Eye (tissue), 1 donor: ENCODE results near the gene KIAA0319L.
"Not testable (repeated sequence)": the region's sequence is repeated elsewhere in the genome, so short reads cannot be mapped to it uniquely, and the experiment has no call there.

Experiments used
- DNase-seq: peaks from one replicate; pipeline ENCODE4 v3.0.0-alpha.2; 2015

Gene KIAA0319L

DNA sequence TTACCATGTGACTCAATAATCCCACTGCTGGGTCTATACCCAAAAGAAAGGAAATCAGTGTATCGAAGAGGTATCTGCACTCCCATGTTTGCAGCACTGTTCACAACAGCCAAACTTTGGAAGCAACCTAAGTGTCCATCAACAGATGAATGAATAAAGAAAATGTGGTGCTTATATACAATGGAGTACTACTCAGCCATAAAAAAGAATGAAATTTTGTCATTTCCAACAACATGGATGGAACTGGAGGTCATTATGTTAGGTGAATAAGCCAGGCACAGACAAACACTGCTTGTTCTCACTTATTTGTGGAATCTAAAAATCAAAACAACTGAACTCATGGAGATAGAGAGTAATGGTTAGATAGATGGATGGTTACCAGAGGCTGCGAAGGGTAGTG, 79.3 kb downstream of the KIAA0319L start:
- DNase-seq, result no peak

DNA sequence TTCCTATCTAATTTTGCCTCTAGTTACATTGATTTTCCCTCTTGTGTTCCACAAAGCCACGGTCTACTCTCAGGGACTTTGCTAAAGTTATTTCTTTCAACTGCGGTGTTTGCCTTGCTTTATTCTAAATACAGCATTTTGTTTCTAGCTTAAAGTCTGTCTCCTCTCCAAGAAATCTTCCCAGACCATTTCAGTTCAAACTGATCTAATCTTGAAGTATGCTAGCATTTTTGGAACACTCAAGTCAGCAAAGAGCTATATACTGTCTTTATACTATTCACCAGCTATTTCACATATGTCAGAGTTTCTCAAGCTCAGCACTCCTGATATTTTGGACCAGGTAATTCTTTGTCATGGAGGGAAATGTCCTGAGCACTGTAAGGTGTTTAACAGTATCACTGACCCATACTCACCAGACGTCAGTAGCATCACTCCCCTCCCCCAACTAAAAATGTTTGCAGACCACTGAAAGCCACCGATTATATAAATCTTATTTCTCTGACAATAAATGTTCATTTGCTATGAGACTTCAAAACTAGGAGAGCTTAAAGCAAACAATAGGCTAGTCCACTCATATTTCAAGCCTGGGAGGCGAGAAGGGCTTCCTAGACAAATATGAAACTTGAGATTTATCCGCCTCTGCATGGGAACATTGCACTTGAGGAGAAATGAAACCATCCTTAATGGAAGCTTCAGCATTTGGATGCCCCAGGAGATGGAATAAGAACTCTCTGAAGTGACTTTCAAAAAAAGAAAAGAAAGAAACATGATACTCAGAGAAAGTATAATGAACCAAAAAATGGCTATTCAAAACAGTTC, 81.1 kb downstream of the KIAA0319L start:
- DNase-seq, result no peak

GRCh38 chr1:35475356-35475755, 81.8 kb downstream of the KIAA0319L start:
- no peak for DNase-seq

GRCh38 chr1:35473216-35473615, 84.0 kb downstream of the KIAA0319L start:
- DNase-seq, result not testable (repeated sequence)

DNA sequence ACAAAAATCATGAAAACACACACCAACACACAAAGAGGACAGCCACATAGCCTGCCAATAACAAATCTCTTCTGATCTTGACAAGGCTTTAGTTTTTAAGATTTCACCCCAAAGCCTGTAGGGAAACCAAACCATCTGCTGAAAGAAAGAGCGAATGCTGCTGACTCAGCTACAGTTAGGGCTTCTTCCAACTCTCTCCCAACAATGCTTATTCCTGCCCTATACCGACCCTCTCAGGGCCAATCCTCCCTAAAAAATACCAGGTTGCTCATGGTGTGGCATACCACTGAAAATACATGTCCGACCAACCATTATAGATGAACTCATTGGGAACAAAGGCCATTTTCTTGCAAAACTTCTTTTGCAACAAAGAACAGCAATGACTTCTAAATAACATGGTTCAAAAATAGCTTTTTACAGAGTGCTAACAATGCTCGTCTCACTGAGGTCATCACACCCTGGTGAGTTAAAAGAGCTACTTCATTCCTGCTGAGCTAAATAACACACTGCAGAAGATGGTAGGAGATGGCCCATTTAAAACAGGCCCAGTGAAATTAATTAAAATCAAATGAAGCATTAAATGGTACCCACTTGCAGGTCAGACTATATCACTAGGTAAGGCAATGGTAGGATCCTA, 86.1 kb downstream of the KIAA0319L start:
- no peak for DNase-seq

GRCh38 chr1:35466120-35466519, 91.1 kb downstream of the KIAA0319L start:
- no peak for DNase-seq

- DNase-seq, result not testable (repeated sequence)
Measured at GRCh38 chr1:35463749-35464148, 93.5 kb downstream of the KIAA0319L start.

GRCh38 chr1:35463232-35463631, 94.0 kb downstream of the KIAA0319L start:
- no peak for DNase-seq

DNA sequence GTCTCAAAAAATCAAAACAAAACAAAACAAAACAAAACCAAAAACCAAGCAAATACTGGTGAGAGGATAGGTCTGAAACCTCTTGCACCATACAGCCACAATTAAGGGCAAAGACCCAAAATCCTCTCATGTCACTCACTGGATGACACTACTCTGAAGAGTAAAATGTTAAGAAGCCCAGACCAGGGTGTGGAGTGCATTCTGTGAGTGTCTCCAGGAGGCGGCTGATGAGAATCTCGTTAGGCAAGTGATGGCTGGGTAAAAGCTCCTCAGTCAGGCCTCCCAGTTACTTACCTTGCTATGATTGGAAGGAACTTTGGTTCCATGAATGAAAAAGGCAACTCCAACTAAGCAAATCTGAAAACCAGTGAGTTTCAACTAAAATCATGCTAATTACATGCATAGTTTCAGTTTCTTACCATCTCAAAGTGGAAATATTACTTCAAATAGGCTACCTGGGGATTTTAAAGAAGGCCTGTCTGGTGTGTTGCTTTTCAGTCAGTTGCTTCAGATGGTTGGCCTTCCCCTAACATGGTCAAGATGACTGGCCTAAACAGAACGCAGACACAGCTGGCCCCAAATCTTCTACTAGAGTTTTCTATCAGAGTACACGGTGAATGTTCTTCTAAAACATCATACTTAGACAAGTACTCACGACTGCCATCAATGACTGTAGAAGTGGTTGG, 95.1 kb downstream of the KIAA0319L start:
- DNase-seq, result no peak

- no peak for DNase-seq
Measured at GRCh38 chr1:35460796-35461195, 96.4 kb downstream of the KIAA0319L start.

GRCh38 chr1:35454616-35455015, 102.6 kb downstream of the KIAA0319L start:
- no peak for DNase-seq

- no peak for DNase-seq
Measured at GRCh38 chr1:35454176-35454575, 103.0 kb downstream of the KIAA0319L start.

GRCh38 chr1:35453031-35453430, 104.2 kb downstream of the KIAA0319L start:
- no peak for DNase-seq

DNA sequence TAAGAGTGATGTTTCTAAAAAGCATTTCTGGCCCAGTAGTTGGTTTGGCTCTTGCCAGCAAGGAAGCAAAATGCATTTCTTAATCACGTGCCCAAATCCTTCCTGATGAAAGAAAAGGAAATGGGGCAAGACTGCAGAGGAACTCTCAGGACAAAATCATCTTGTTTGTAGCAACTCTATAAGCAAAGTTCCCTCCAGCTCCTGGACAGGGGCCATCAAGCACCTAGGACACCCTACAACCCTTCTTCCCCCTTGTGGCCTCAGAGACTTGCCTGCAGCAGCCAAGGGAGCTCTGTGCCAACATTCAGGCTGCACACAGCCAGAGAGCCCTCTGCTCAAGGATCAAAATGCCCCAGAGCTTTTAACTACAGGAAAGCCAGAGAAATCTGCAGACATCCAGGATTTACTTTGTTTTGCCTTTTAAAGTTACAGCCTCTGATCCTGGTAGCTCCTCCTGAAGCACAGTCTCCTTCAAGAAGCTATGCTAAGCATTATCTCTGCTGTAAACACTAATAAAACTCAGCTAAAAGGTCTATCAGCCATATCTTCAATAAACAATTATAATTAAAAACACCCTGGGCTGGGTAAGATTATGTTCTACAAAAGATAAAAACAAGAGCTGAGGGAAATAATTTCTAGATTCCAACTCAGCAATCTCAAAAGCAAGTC, 105.0 kb downstream of the KIAA0319L start:
- DNase-seq, result no peak

GRCh38 chr1:35451125-35451528, 106.1 kb downstream of the KIAA0319L start:
- peak; percentile 89 for DNase-seq

DNA sequence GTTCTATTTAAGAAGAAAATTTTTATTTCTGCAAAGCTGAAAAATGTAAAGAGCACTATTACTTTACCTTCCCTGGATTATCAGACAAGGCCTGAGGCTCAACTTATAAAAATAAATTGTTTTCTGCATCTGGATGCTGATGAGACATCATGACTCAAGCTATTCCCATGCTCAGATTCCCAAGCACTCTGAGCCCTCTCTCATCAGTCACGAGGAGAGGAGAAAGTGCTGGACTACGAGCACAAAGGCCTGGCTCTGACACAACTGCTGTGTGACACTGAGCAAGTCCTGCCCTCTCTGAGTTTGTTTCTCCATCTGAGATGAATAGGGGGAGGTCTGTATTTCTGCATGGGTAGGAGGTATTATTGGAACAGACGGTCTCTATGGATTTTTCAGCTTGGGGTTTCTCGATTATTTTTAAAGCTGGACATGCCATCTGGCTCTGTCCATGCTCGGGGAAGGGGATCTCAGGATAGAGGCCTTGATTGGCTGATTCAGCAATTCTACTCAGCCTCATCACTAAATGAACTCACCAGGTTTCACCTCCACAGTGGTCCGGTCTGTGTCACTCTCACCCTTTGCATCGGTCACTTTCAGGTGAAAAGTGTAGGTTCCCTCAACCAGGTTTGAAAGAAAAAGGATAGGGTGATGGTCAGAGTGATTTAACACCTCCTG, 107.7 kb downstream of the KIAA0319L start:
- DNase-seq, result no peak

DNA sequence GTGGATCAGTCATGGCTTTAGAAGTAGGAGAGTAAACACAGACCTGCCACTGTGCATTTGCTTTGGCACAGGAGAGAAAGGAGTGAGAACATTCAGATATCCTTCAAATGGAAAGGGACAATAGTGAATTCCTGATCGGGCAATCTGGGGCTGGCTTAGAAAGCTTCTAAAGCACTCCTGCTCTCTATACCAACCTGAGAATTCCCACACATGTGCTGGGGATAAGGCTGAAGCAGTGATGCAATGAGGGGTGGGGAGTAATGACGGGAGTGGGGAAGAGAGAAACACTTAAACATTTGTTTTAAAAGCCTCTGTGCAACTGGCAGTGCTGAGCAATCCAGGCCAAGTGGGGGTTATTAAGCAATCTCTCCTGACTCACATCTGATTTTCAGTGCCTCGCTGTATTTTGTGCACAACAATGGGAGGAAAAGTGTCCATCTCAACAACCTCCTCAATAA, 108.8 kb downstream of the KIAA0319L start:
- no peak for DNase-seq

DNA sequence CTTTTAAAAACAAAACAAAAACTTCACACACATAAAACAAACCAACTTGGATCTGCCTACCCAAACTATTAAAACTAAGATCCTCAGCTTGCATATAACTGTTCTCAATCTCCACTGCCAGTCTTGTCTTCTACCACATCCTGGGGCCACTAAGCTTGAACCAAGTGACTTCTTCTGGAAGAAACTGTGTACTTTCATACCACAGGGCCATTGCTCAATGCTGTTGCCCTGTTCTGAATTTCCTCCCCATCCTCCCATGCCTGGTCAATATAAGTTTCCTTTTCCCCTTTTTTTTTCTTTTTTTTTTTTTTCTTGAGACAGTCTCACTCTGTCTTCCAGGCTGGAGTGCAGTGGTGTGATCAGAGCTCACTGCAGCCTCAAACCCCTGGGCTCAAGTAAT, 109.9 kb downstream of the KIAA0319L start:
- DNase-seq, result no peak

DNA sequence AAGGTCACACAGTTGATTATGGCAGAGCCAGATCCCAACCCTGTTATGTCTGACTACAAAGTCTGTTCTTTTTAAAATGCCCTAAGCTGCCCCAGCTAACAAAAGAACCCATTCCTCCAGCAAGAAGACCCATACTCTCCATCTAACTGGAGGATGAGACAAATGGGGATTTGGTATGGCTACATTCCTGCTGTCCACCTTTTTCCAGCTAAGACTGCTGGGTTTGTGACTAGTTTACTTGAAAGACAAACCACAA, 112.8 kb downstream of the KIAA0319L start:
- no peak for DNase-seq

DNA sequence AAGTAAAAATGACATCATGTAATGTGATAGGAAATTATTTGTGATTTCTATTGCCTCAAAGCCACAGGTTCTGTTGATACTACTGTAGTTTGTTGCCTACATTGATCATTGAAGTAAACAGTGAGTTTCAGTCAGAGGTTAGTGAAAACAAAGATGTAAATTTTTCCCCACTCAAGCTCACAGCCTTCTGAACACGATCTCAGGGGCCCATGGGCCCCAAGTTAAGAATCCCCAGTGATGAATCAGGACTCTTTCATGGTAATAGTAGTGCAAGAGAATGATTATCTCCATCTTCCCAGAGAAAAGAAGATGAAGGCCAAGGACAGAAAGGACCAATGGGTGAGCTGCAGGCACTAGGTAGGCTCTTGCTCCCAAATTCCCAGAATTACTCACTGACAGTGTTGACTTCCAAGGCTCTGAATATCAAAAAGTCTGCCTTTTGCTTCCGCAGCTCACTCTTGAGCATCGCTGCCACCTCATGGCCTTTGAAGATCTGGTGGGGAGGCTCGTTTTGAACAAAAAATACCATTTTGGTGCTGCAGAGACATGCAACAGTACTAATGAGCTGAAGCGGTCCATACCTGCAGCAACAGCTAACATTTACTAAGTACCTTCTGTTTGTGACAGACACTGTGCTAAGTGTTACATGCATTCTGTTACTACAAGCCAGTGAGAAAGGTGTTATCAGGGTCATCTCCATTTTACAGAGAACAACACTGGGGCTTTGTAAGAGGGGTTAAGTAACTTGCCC, 113.3 kb downstream of the KIAA0319L start:
- DNase-seq, result no peak

DNA sequence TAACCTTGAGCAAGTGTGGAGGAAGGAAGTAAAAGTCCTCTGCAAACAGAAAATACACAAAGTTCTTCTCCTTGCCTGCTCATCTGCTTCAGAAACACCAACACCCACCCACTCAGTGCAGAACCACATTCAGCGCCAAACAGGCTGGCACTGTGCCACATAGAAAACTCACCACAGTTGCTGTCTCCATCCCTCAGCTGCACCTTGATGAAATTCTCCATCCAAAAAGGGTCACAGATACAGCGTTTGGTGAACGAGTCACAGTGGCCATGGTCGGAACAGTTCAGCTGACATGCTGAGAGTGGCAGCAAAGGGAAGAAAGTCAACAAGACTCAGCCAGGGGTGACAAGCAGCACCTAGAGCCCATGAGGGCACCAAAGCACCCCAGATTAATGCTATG, 114.5 kb downstream of the KIAA0319L start:
- DNase-seq, result no peak

DNA sequence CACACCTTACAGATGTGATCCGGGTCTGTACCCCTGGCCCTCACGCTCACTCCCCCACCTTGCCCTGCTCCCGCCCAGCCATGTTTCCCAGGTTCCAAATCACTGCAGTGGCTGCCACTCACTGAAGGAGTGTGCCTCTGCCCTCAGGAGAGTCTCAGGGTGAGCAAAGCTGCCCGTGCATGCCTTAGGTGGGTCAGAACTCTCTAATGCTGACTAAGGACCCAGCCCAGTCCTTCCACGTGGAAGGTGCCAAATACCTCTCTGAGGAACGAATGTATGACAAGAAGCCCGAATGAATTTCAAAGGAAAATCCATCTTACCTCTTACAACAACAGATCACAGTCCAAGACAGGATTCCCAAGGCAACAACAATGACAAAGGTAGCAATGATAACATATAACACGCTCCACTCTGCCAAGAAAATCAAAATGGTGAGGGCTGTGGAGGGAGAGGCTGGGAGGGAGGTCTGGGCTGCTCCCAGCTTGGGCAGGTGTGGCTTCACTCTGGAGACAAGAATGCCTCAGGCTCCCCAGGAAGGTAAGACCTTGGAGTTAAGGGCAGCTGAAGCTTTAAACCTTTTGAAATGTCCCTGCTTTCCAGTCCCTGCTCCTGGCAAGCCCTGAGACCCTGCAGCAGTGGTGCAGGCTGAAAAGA, 115.2 kb downstream of the KIAA0319L start:
- DNase-seq, result no peak
